D721Med (cell line): Measurements from ENCODE around the gene MTURN.

Experiments
- DNase-seq: peaks from one replicate; pipeline ENCODE4 v3.0.0; 2011; ENCODE audit warnings: low spot score; ENCODE audit not compliant: insufficient read length
- FAIRE-seq: peaks from 2 replicates; lab custom pipeline; 2011; peaks lifted over from hg19 to GRCh38; lab: Jason Lieb, UNC
- TF ChIP-seq, protein P1 (sequence below): IDR thresholded peaks from 2 replicates; pipeline ENCODE4 v1.5.1; 2012; ENCODE audit warnings: mild to moderate bottlenecking, control low read depth; ENCODE audit not compliant: insufficient read depth; ENCODE audit errors: missing control alignments

MTURN gene

DNA sequence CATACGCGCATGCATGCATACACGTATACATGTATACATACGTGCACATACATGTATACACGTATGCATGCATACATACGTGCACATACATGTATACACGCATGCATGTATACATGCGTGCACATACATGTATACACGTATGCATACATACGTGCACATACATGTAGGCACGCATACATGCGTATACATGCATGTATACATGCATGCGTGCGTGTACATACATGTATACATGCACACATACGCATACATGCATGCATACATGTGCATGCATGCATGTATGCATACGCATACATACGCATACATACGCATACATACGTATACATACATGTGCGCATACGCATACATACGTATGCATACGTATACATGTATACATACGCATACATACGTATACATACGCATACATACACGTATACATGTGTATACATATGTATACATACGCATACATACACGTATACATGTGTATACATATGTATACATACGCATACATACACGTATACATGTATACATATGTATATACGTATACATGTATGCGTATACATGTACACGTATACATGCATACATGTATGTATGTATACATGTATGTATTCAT is 19.0 kb upstream of the MTURN start:
- TF ChIP-seq, protein P1, sequence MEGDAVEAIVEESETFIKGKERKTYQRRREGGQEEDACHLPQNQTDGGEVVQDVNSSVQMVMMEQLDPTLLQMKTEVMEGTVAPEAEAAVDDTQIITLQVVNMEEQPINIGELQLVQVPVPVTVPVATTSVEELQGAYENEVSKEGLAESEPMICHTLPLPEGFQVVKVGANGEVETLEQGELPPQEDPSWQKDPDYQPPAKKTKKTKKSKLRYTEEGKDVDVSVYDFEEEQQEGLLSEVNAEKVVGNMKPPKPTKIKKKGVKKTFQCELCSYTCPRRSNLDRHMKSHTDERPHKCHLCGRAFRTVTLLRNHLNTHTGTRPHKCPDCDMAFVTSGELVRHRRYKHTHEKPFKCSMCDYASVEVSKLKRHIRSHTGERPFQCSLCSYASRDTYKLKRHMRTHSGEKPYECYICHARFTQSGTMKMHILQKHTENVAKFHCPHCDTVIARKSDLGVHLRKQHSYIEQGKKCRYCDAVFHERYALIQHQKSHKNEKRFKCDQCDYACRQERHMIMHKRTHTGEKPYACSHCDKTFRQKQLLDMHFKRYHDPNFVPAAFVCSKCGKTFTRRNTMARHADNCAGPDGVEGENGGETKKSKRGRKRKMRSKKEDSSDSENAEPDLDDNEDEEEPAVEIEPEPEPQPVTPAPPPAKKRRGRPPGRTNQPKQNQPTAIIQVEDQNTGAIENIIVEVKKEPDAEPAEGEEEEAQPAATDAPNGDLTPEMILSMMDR: no peak
- FAIRE-seq (peak; percentile 85), DNase-seq (no peak)

DNA sequence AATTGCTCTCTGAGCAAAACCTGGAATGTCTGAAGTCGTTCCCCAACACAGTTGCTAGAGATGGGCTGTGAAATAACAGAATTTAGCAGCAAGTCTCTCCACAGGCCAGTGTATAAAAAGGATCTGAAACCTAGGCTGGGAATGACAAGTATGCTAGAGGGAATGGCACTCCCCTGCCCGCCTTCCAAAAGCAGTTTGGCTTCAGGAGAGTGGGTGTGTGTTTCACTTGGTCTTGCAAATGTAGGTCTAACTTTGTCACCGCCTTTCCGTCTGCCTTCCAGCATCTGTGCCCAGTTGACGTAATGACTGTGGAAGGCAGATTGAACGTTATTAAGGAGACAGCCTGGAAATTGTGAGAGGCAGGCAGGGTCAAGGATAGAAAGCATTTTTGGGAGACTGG is 18.0 kb upstream of the MTURN start:
- TF ChIP-seq, protein P1: no peak
- DNase-seq (no peak), FAIRE-seq (no peak)

DNA sequence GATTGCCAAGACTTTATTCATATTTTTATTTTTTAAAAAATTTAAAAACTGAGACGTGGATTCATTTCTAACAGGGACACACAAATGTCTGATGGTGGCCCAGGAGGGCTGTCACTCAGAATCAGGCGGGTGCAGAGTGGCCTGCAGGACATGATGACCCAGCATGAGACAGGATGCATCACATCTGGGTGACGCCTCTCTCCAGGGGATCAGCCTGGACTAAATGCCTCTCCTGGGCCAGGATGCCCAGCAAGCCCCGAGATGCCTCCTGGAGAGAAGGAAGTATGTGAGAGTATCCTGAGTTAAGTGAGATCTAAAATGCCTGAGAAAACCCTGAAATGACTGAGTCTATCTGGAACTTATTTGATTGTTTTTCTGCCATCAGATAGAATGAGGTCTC is 16.9 kb upstream of the MTURN start:
- FAIRE-seq (no peak), DNase-seq (no peak)
- TF ChIP-seq, protein P1: no peak

DNA sequence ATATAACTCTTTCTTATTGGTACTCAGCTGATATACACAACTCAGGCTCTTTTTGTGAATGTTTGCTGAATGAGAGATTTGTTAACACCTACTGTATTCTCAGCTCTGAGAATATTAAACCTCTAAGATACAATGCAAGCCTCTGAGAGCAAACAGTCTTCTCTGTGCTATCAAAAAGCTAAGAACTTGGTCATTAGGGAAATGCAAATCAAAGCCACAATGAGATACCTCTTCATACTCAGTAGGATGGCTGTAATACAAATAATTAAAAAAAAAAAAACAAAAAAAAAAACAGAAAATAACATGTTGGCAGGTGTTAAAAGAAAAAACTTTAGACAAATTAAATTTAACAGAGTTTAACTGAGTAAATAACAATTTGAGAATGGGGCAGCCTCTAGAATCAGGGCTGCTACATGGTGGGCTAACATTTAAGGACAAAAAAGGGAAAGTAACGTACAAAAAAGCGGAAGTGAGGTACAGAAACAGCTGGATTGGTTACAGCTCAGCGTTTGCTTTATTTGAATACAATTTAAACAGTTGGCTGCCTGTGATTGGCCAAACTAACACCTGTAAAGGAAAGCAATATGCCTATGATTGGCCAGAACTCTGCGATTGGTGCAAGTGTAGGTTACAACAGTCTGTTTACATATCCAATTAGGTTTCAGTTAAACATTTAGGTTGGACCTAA is 14.8 kb upstream of the MTURN start:
- FAIRE-seq: no peak
- TF ChIP-seq, protein P1: no peak
- DNase-seq: no peak

DNA sequence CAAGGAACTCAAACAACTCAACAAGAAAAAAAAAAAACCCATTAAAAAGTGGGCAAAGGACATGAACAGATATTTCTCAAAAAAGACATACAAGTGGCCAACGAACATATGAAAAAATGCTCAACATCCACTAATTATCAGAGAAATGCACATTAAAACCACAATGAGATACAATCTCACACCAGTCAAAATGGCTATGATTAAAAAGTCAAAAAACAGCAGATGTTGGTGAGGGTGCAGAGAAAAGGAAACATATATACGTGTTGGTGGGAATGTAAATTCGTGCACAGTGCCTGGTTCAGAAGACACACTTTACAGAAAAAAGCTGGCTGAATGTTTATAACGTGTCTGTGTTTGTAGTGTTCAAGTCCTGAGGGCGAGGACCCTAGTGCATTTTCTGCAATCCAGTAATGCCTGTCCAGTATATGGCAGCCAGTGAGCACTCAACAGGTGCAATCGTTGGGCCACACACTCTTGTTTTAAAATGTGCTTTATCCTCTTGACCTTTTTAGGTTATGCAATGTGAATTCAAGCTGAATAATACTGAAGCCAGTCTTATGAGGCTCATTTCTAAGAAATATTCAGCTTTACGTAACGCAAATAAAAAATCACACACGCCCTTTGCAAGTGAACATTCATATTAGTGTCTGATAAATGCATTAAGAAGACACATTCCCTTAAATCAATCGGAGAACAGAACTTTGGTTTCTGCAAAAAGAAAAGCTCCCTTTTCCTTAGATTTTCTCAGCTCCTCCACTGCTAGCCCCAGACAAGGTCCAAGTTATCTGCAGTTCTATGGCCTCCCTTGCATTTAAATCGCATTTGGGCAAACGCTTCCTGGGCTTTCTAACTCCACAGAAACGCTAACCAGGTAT is 813 bp upstream of the MTURN start:
- FAIRE-seq (no peak), DNase-seq (no peak)
- TF ChIP-seq, protein P1: no peak

DNA sequence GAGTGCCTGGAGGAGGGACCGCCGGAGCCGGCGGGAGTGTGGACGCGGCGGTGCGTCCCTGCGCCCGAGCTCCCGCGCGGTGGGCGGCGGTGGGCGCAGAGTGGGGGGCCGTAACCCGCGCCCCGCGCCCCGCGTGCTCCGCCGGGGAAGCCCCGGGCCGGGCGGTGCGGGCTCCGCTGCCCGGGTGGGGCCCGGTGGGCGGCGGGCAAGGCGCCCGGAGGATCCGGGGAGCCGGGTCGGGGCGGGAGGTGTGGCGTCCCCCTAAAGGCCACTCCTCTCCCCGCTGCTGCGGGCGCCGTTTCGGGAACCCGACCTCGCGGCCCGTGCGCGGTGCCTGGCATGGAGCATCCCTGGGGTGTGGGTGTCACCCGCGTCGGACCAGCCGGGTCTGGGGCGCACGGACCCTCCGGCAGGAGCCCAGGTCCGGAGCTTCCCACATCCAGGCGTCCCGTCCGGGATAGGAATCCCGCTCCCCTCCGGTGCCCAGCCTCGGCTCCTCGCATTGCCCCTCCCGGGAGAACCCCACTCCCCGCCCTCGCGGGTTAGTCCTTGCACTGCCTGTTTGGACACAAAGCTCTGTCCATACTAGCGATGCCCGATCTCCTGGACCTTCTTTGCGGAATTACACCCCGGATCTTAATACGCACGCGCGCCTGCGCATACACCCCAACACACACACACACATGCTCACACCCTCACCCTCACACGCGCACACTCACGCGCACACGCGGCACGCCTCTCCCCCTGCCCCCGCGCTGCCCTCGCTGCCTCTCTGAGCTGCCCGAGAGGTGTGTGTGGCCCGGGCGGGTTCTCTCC is 723 bp downstream of the MTURN start:
- no peak for DNase-seq
- no peak for FAIRE-seq
- TF ChIP-seq, protein P1: no peak
